ENCODE results near the gene EP300.

The EP300 gene

DNA sequence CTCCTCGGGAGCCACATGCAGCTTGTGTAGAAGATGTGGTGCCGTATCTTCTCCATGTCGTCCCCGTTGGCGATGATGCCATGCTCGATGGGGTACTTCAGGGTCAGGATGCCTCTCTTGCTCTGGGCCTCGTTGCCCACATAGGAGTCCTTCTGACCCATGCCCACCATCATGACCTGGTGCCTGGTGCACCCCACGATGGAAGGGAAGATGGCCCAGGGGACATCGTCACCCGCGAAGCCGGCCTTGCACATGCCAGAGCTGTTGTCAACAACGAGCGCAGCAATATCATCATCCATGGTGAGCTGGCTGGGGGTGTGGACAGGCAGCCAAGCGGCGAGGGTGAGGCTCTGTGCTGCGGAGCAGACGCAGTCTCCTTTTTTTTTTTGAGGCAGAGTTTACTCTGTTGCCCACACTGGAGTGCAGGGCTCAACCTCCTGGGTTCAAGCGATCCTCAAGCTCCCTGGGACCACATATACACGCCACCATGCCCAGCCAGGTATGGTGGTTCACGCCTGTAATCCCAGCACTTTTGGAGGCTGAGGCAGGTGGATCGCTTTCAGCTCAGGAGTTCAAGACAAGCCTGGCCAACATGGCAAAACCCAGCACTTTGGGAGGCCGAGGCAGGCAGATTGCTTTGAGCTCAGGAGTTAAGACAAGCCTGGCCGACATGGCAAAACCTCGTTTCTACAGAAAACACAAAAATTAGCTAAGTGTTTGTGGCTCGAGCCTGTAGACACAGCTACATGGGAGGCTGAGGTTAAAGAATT lies 17.3 kb upstream of the EP300 start:
- no peak overlapping the region for H3K27ac ChIP-seq
- TF ChIP-seq, protein P1, sequence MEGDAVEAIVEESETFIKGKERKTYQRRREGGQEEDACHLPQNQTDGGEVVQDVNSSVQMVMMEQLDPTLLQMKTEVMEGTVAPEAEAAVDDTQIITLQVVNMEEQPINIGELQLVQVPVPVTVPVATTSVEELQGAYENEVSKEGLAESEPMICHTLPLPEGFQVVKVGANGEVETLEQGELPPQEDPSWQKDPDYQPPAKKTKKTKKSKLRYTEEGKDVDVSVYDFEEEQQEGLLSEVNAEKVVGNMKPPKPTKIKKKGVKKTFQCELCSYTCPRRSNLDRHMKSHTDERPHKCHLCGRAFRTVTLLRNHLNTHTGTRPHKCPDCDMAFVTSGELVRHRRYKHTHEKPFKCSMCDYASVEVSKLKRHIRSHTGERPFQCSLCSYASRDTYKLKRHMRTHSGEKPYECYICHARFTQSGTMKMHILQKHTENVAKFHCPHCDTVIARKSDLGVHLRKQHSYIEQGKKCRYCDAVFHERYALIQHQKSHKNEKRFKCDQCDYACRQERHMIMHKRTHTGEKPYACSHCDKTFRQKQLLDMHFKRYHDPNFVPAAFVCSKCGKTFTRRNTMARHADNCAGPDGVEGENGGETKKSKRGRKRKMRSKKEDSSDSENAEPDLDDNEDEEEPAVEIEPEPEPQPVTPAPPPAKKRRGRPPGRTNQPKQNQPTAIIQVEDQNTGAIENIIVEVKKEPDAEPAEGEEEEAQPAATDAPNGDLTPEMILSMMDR (IDR thresholded peaks at IDR 0.05), result no peak
- no peak for TF ChIP-seq ZFX (IDR thresholded peaks at IDR 0.05; ENCODE audit: borderline replicate concordance)

DNA sequence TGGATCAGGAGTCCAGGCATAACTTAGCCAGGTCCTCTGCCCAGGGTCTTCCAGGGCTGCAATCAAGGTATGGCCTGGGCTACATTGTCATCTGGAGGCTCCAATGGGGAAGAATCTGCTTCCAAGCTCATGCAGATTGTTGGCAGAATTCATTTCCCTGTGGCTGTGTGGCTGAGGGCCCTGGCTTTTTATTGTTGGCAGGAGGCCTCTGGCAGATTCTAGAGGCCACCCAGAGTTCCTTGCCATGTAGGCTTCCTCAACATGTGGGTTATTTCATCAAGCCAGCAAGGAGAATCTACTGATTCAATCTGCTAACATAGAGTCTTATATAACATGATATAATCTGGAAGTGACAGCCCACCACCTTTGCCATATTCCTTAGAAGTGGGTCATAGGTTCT lies 16.4 kb upstream of the EP300 start:
- H3K27ac ChIP-seq, result no peak overlapping the region
- TF ChIP-seq ZFX (IDR thresholded peaks at IDR 0.05; ENCODE audit: borderline replicate concordance), result no peak
- TF ChIP-seq, protein P1 (IDR thresholded peaks at IDR 0.05), result no peak

DNA sequence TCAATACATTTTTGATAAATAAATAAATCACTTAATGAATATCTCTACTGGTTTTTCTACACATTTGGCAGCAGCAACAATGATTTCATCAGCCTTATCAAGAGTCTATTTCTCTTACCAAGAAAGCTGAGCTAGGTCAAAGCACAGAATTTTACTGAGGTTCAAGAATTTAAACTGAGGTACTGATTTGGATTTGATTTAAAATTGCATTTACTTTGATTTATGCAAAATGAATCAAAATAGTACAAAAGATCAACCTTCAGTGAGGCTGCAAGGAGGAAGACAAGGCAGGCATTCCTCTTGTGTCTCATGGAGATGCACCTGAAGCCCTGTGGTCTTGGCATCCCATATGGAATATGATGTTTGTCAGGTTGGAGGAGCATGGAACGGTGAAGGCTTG lies 15.5 kb upstream of the EP300 start:
- TF ChIP-seq, protein P1 (IDR thresholded peaks at IDR 0.05), result no peak
- no peak for TF ChIP-seq ZFX (IDR thresholded peaks at IDR 0.05; ENCODE audit: borderline replicate concordance)
- H3K27ac ChIP-seq, result no peak overlapping the region

DNA sequence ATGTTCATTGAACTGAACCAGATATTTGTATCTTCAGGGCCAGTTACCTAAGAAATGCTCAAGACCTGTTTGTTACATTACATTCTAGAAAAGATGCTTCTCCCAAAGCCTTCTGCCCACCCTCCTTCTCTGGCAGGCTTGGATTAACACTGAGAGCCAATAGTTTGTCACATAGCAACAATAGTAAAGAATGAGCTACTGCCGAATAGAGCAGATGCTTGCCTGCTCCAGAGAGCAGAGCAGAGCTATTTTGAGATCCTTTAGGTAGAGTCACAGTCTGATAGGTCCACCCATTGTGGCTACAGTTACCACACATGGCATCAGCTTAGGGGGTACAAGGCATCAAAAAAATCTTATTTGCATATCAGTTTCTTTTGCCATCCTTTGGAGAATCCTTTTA lies 13.5 kb upstream of the EP300 start:
- H3K27ac ChIP-seq, result no peak overlapping the region
- no peak for TF ChIP-seq ZFX (IDR thresholded peaks at IDR 0.05; ENCODE audit: borderline replicate concordance)
- TF ChIP-seq, protein P1 (IDR thresholded peaks at IDR 0.05), result no peak

DNA sequence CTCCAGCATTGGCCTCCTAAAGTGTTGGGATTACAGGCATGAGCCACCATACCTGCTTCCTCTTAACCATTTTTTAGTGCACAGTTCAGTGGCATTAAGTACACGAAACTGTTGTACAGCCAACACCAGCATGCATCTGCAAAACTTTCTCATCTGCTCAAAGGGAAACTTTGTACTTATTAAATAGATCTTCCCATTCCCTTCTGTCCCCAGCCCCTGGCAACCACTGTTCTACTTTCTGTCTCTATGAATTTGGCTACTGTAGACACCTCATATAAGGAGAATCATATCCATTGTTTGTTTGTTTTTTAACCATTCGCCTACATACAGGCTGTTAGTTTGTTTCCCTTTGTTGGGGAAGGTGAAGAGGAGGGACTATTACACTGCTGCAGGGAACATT lies 6.5 kb upstream of the EP300 start:
- H3K27ac ChIP-seq, result no peak overlapping the region
- no peak for TF ChIP-seq ZFX (IDR thresholded peaks at IDR 0.05; ENCODE audit: borderline replicate concordance)
- TF ChIP-seq, protein P1 (IDR thresholded peaks at IDR 0.05), result no peak

DNA sequence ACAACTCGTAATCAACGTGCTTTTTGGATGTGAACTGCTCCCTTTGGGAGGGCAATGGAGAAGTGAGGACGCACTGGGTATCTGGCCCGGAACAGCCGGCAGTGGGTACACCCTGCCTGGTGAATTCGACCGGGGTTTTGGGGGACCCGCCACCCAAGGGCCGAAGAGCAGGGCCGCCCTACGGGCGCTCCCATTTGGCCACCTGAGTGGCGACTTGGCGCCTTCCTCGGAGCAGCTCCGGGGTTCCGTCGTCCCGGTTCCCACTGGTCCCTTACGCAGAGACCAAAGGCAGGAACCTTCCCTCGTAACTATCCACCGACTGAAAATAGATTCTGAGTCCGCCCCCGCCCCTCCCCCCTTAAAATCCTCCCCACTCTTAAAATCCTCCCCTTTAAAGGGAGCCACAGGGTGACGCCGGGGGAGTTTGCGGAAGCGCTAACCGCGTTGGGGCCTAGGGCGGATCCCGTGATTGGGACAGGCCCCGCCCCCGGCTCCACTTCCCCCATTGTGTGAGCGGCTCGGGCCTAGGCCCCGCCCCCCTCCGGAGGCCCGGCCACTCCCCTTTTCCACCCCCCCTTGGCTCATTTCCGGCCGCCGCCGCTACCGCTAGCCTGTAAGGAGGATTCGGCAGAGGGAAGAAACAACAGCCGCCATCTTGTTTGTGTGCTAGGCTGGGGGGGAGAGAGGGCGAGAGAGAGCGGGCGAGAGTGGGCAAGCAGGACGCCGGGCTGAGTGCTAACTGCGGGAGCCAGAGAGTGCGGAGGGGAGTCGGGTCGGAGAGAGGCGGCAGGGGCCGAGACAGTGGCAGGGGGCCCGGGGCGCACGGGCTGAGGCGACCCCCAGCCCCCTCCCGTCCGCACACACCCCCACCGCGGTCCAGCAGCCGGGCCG lies 1.0 kb upstream of the EP300 start:
- TF ChIP-seq, protein P1 (IDR thresholded peaks at IDR 0.05), result no peak
- no peak for TF ChIP-seq ZFX (IDR thresholded peaks at IDR 0.05; ENCODE audit: borderline replicate concordance)
- peak overlapping the region; percentile 99 for H3K27ac ChIP-seq

Data from 22Rv1 (cell line).